HEK293T (cell line): ENCODE data around the gene EXOC4.

Experiments
- CTCF ChIA-PET: fragments of 350-600 bp; formaldehyde crosslinking; extraction: SDS; loops from one replicate; lab custom pipeline; 2021; ENCODE audit warnings: antibody characterized with exemption, inconsistent platforms; lab: Yijun Ruan, JAX
- POLR2A ChIA-PET: fragments of 350-600 bp; formaldehyde crosslinking; extraction: SDS; loops from one replicate; lab custom pipeline; 2020; ENCODE audit warnings: antibody characterized with exemption, inconsistent platforms; lab: Yijun Ruan, JAX
- DNase-seq: peaks from one replicate; pipeline ENCODE4 v3.0.0; 2012; ENCODE audit warnings: mixed read lengths; ENCODE audit errors: extremely low spot score
- ARNT ChIP-seq: fragments of 450-650 bp; IDR thresholded peaks from 2 replicates; pipeline ENCODE4 v1.6.1; 2017; ENCODE audit warnings: mild to moderate bottlenecking
- BHLHE40 ChIP-seq: fragments of 450-650 bp; IDR thresholded peaks from 2 replicates; pipeline ENCODE4 v1.6.1; 2016; ENCODE audit warnings: mild to moderate bottlenecking, moderate library complexity, borderline replicate concordance
- CTBP1 ChIP-seq: fragments of 450-650 bp; IDR thresholded peaks from 2 replicates; pipeline ENCODE4 v1.6.1; 2016; ENCODE audit warnings: borderline replicate concordance
- ELF4 ChIP-seq: fragments of 450-650 bp; IDR thresholded peaks from 2 replicates; pipeline ENCODE4 v1.6.1; 2017; ENCODE audit warnings: antibody characterized with exemption
- FOXA1 ChIP-seq: fragments of 450-650 bp; IDR thresholded peaks from 2 replicates; pipeline ENCODE4 v1.6.1; 2016; ENCODE audit warnings: mild to moderate bottlenecking
- FOXK2 ChIP-seq: fragments of 450-650 bp; IDR thresholded peaks from 2 replicates; pipeline ENCODE4 v1.6.1; 2016; ENCODE audit warnings: mild to moderate bottlenecking
- FOXM1 ChIP-seq: fragments of 450-650 bp; IDR thresholded peaks from 2 replicates; pipeline ENCODE4 v1.6.1; 2017; ENCODE audit warnings: mild to moderate bottlenecking, borderline replicate concordance
- HDGF ChIP-seq: fragments of 450-650 bp; IDR thresholded peaks from 2 replicates; pipeline ENCODE4 v1.6.1; 2017; ENCODE audit warnings: antibody characterized with exemption, borderline replicate concordance
- L3MBTL2 ChIP-seq: fragments of 450-650 bp; conservative IDR thresholded peaks from 2 replicates; pipeline ENCODE4 v1.6.1; 2016; ENCODE audit warnings: mild to moderate bottlenecking
- LEF1 ChIP-seq: fragments of 450-650 bp; IDR thresholded peaks from 2 replicates; pipeline ENCODE4 v1.6.1; 2017; ENCODE audit warnings: mild to moderate bottlenecking, borderline replicate concordance
- NFRKB ChIP-seq: fragments of 450-650 bp; IDR thresholded peaks from 2 replicates; pipeline ENCODE4 v1.6.1; 2016; ENCODE audit warnings: mild to moderate bottlenecking, moderate library complexity
- SP1 ChIP-seq: fragments of 450-650 bp; IDR thresholded peaks from 2 replicates; pipeline ENCODE4 v1.6.1; 2017
- SUZ12 ChIP-seq: fragments of 450-650 bp; IDR thresholded peaks from 2 replicates; pipeline ENCODE4 v1.6.1; 2016; ENCODE audit warnings: mild to moderate bottlenecking
- TARDBP ChIP-seq: fragments of 450-650 bp; IDR thresholded peaks from 2 replicates; pipeline ENCODE4 v1.6.1; 2016
- ZNF384 ChIP-seq: fragments of 450-650 bp; IDR thresholded peaks from 2 replicates; pipeline ENCODE4 v1.6.1; 2016
- TF ChIP-seq, protein P1 (sequence below): fragments of 450-650 bp; IDR thresholded peaks from 2 replicates; pipeline ENCODE4 v1.6.1; 2016

Gene EXOC4

DNA sequence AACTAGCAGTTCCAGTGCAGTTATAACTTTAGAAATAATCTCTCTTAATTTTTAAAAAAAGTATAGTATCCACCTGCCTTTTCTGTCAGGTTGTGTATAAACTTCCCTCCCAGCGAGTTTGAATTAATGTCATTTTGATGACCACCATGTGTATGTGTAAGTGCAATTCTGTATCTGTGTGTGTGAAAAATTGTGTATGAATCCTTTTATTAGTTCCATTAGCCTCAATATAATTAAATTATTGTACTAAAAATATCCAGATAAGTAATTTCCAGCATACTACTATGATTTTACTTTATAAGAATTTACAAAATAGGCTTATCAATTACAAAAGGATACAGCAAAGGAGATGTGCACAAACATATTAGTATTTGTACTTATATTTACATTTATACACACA, 453.1 kb downstream of the EXOC4 start:
- DNase-seq = no peak
- POLR2A ChIA-PET = no interaction called here
- CTCF ChIA-PET = no interaction called here
- TF ChIP-seq HDGF (no peak), SUZ12 (no peak), NFRKB (no peak), L3MBTL2 (no peak), FOXK2 (no peak), ZNF384 (no peak), LEF1 (no peak), ARNT (no peak), SP1 (no peak), ELF4 (no peak), BHLHE40 (no peak), FOXM1 (no peak), TARDBP (no peak)

DNA sequence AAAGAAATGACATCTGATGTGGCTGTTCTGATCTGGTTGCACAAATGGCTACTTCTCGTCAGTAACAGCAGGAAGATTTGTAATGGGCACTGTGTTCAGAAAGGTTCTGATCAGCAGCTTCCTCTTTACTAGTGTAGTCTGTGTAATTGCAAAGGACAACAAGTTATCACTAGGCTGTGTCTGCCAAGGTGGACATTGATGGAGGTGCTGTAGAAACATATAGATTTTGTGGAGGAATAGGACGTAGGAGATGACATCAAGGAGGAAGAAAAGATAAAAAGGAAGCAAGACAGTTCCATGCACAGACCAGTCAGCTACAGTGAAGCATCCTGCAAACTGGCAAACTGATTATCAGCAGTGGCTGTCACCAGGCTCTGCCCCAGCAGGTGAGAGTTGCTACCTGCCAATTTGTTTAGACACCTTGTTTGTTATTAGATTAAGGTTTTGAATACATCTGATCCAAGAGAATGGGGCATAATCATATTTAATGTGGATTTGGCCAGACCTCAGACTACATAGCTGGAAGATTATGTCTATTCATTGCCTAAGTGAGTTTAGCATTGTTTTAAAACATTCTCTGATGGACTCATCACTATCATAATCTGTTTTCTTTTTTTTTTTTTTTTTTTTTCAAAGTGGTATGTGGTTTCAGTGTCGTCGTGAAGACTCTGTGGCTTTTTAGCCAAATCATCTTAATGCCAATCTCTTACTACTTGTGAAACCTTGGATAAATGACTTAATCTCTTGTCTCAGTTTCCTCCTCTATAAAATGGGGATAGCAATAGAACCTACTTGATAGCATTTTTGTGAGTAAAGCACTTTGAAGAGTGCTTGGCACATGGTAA, 456.4 kb downstream of the EXOC4 start:
- ChIA-PET CTCF (no interaction called here), POLR2A (no interaction called here)
- DNase-seq = no peak
- TF ChIP-seq ELF4 (no peak), L3MBTL2 (no peak), TARDBP (no peak), FOXK2 (no peak), NFRKB (no peak), SUZ12 (no peak), SP1 (no peak), FOXM1 (no peak), HDGF (no peak), CTBP1 (no peak), ARNT (no peak), LEF1 (no peak), FOXA1 (no peak), BHLHE40 (no peak), ZNF384 (no peak)
- TF ChIP-seq, protein P1, sequence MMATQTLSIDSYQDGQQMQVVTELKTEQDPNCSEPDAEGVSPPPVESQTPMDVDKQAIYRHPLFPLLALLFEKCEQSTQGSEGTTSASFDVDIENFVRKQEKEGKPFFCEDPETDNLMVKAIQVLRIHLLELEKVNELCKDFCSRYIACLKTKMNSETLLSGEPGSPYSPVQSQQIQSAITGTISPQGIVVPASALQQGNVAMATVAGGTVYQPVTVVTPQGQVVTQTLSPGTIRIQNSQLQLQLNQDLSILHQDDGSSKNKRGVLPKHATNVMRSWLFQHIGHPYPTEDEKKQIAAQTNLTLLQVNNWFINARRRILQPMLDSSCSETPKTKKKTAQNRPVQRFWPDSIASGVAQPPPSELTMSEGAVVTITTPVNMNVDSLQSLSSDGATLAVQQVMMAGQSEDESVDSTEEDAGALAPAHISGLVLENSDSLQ = no peak

DNA sequence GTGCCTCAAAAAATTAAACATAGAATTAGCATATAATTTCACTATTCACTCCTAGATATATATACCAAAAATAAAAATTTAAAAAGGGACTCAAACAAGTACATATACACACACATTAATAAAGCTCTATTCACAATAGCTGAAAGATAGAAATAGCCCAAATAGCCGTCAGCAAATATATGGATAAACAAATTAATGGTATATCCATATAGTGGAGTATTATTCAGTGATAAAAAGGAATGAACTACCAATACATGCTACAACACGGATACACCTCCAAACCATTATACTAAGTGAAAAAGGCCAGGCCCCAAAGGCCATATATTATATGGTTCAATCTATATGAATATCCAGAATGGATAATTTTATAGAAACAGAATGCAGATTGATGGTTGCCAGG, 459.7 kb downstream of the EXOC4 start:
- DNase-seq = no peak
- ChIA-PET CTCF (no interaction called here), POLR2A (no interaction called here)
- TF ChIP-seq ZNF384 (no peak), FOXM1 (no peak), SP1 (no peak), BHLHE40 (no peak), SUZ12 (no peak), L3MBTL2 (no peak), TARDBP (no peak), CTBP1 (no peak), FOXA1 (no peak), ELF4 (no peak), ARNT (no peak), FOXK2 (no peak), LEF1 (no peak), HDGF (no peak), NFRKB (no peak)
- TF ChIP-seq, protein P1 = no peak

DNA sequence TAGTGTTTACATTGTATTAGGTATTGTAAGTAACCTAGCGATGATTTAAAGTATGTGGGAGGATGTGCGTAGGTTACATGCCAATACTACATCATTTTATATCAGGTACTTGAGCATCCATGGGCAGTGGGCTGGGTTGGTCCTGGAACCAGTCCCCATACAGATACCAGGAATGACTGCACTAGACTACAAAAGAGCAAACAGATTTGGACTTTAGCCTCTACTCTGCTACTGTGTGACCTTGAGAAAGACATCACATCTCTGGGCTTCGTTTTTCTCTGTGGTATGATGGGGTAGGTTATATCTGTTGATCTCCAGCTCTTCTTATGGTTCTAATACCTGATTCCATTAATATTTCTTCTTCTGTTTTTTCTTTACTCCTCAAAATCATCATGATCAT, 461.8 kb downstream of the EXOC4 start:
- CTCF ChIA-PET = no interaction called here
- POLR2A ChIA-PET = no interaction called here
- TF ChIP-seq LEF1 (no peak), HDGF (no peak), ZNF384 (no peak), ELF4 (no peak), TARDBP (no peak), SUZ12 (no peak), L3MBTL2 (no peak), FOXM1 (no peak), FOXA1 (no peak), FOXK2 (no peak), BHLHE40 (no peak), SP1 (no peak), NFRKB (no peak), ARNT (no peak), CTBP1 (no peak)
- TF ChIP-seq, protein P1 = no peak
- no peak for DNase-seq

DNA sequence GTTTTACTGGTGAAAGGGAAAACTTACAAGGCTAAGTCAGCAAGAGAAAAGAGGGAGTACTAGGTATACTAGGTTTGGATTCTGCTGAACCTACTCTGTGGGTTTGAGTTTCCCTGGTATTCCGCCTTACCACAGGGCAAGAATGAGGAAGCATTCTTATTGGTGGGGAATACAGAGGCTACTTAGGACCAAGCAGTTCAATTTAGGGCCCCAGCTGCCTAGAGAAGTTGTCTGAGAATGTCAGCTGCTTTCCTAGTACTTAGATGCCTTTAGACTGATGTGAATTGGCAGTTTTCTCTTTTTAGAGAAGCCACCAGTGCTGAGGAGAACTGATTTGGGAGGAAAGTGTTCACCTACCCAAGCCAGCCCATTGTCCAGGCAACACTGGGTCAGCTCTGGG, 465.3 kb downstream of the EXOC4 start:
- CTCF ChIA-PET = no interaction called here
- TF ChIP-seq TARDBP = no peak
- no peak for TF ChIP-seq HDGF
- TF ChIP-seq L3MBTL2 = no peak
- no peak for TF ChIP-seq ZNF384
- TF ChIP-seq ELF4 = no peak
- no peak for TF ChIP-seq BHLHE40
- no peak for TF ChIP-seq CTBP1
- TF ChIP-seq FOXM1 = no peak
- DNase-seq = no peak
- POLR2A ChIA-PET = no interaction called here

DNA sequence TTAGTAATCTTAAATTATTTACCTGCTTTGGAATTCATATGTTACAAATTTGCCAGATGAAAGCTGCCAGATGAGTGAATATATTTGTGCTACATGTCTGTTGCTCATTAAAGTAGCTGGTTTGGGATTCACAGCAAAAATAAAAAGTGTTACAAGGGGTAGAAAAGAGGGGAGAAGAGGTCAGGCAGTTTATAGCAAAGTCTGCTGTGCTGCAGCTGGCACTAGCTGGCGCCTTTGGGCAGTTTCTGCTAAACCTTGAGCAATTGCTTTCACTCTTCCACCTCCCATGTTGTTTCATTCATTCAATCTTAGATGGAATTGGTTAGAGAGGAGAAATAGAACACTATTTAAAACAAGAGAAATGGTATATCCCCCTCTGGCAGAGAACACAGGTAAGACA, 470.2 kb downstream of the EXOC4 start:
- no peak for TF ChIP-seq HDGF
- TF ChIP-seq FOXM1 = no peak
- TF ChIP-seq CTBP1 = no peak
- TF ChIP-seq L3MBTL2 = no peak
- no peak for TF ChIP-seq SUZ12
- no peak for TF ChIP-seq LEF1
- TF ChIP-seq FOXA1 = no peak
- TF ChIP-seq NFRKB = no peak
- no peak for TF ChIP-seq ARNT
- TF ChIP-seq FOXK2 = no peak
- no peak for TF ChIP-seq BHLHE40
- TF ChIP-seq, protein P1 = no peak
- no peak for TF ChIP-seq TARDBP
- TF ChIP-seq SP1 = no peak
- TF ChIP-seq ELF4 = no peak
- no peak for TF ChIP-seq ZNF384
- ChIA-PET CTCF (no interaction called here), POLR2A (no interaction called here)
- DNase-seq = no peak
